Activated T-cell treated with anti-CD3 and anti-CD28 coated beads, Interleukin-2, amount 50 U/mL, for 1 hour (primary cell): ENCODE measurements around the gene RAB29.
"Not testable (repeated sequence)": the region's sequence is repeated elsewhere in the genome, so short reads cannot be mapped to it uniquely, and the experiment has no call there.

Source experiments
- DNase-seq: peaks from one replicate; pipeline ENCODE4 v3.0.0-alpha.2; 2020

Gene RAB29

GRCh38 chr1:205760606-205761005 lies 14.7 kb downstream of the RAB29 start:
- DNase-seq, result no peak

- no peak for DNase-seq
Observed at GRCh38 chr1:205756552-205756951, 18.7 kb downstream of the RAB29 start.

- no peak for DNase-seq
Observed at GRCh38 chr1:205754857-205755256, 20.4 kb downstream of the RAB29 start.

GRCh38 chr1:205751036-205751651 lies 24.1 kb downstream of the RAB29 start:
- DNase-seq, result no peak

GRCh38 chr1:205750138-205751035 lies 24.9 kb downstream of the RAB29 start, which contains the start of gene NUCKS1:
Gene NUCKS1, minus strand, starts transcription at chr1:205750182. Its CDS starts 209 bp downstream, at chr1:205749973.
- DNase-seq, result peak; percentile 93

- peak; percentile 96 for DNase-seq
Observed at GRCh38 chr1:205749234-205750137, 25.8 kb downstream of the RAB29 start.

- DNase-seq, result no peak
Observed at GRCh38 chr1:205748403-205749233, 26.7 kb downstream of the RAB29 start.

- DNase-seq, result no peak
Observed at GRCh38 chr1:205746757-205747412, 28.4 kb downstream of the RAB29 start.

- DNase-seq, result no peak
Observed at GRCh38 chr1:205744403-205744802, 30.9 kb downstream of the RAB29 start.

- DNase-seq, result no peak
Observed at GRCh38 chr1:205743977-205744376, 31.3 kb downstream of the RAB29 start.

- no peak for DNase-seq
Observed at GRCh38 chr1:205741681-205742080, 33.6 kb downstream of the RAB29 start.

GRCh38 chr1:205739348-205740160 lies 35.7 kb downstream of the RAB29 start:
- no peak for DNase-seq

GRCh38 chr1:205735218-205735617 lies 40.1 kb downstream of the RAB29 start:
- no peak for DNase-seq

- no peak for DNase-seq
Observed at GRCh38 chr1:205733438-205734175, 41.7 kb downstream of the RAB29 start.

GRCh38 chr1:205729945-205730610 lies 45.2 kb downstream of the RAB29 start:
- no peak for DNase-seq

GRCh38 chr1:205726619-205727125 lies 48.6 kb downstream of the RAB29 start:
- DNase-seq, result no peak

- DNase-seq, result no peak
Observed at GRCh38 chr1:205725514-205725913, 49.8 kb downstream of the RAB29 start.

GRCh38 chr1:205720740-205721139 lies 54.5 kb downstream of the RAB29 start:
- DNase-seq, result not testable (repeated sequence)

GRCh38 chr1:205719762-205720161 lies 55.5 kb downstream of the RAB29 start:
- DNase-seq, result no peak
